Fibroblast of skin of scalp (primary cell): ENCODE results near the gene NMB.

ENCODE experiments used
- DNase-seq: peaks from one replicate; pipeline ENCODE4 v3.0.0-alpha.2; 2013

The NMB gene

GRCh38 chr15:84609818-84610525 is 48.0 kb downstream of the NMB start:
- no peak for DNase-seq

- DNase-seq: no peak
These were observed 49.2 kb downstream of the NMB start for GRCh38 chr15:84608707-84609284.

GRCh38 chr15:84606653-84607120 is 51.3 kb downstream of the NMB start:
- no peak for DNase-seq

GRCh38 chr15:84605554-84605882 is 52.5 kb downstream of the NMB start:
- DNase-seq: no peak
